MM.1S (cell line): Measurements from ENCODE around the gene PHF23.

Source experiments
- DNase-seq: peaks from one replicate; pipeline ENCODE4 v3.0.0-alpha.2; 2015
- H2AFZ ChIP-seq: fragments of 300-600 bp; sonication (generic); 2 replicates; pipeline ENCODE4 v1.6.0; 2016; ENCODE audit warnings: antibody characterized with exemption, low read length
- H3F3A ChIP-seq: fragments of 300-600 bp; sonication (generic); 2 replicates; pipeline ENCODE4 v1.6.1; 2016; ENCODE audit warnings: mild to moderate bottlenecking, antibody characterized with exemption, low read length, moderate library complexity, mixed read lengths; ENCODE audit not compliant: insufficient read depth
- H3K27ac ChIP-seq: fragments of 300-600 bp; sonication (generic); 2 replicates; pipeline ENCODE4 v1.5.1; 2016; ENCODE audit warnings: mild to moderate bottlenecking, low read length
- H3K27me3 ChIP-seq: fragments of 300-600 bp; sonication (generic); replicated peaks from 2 replicates; pipeline ENCODE4 v1.6.0; 2016; ENCODE audit warnings: low read length; ENCODE audit not compliant: insufficient read depth
- H3K36me3 ChIP-seq: fragments of 300-600 bp; sonication (generic); replicated peaks from 2 replicates; pipeline ENCODE4 v1.6.1; 2016; ENCODE audit warnings: mild to moderate bottlenecking, low read length, mixed read lengths; ENCODE audit not compliant: insufficient read depth
- H3K4me1 ChIP-seq: fragments of 300-600 bp; sonication (generic); 2 replicates; pipeline ENCODE4 v1.6.1; 2016; ENCODE audit warnings: low read length, mixed read lengths
- H3K4me2 ChIP-seq: fragments of 300-600 bp; sonication (generic); 2 replicates; pipeline ENCODE4 v1.6.0; 2016; ENCODE audit warnings: low read depth, low read length
- H3K4me3 ChIP-seq: fragments of 300-600 bp; sonication (generic); 2 replicates; pipeline ENCODE4 v1.5.1; 2016; ENCODE audit warnings: low read length, mixed read lengths
- H3K79me2 ChIP-seq: fragments of 300-600 bp; sonication (generic); 2 replicates; pipeline ENCODE4 v1.6.1; 2016; ENCODE audit warnings: mixed run types, low read length, mixed read lengths
- H3K9ac ChIP-seq: fragments of 300-600 bp; sonication (generic); 2 replicates; pipeline ENCODE4 v1.6.1; 2016; ENCODE audit warnings: low read length, mixed read lengths
- H3K9me2 ChIP-seq: fragments of 300-600 bp; sonication (generic); replicated peaks from 2 replicates; pipeline ENCODE4 v1.6.1; 2016; ENCODE audit warnings: mild to moderate bottlenecking, low read length, mixed read lengths; ENCODE audit not compliant: insufficient read depth
- H3K9me3 ChIP-seq: fragments of 300-600 bp; sonication (generic); replicated peaks from 2 replicates; pipeline ENCODE4 v1.6.1; 2016; ENCODE audit warnings: mild to moderate bottlenecking, low read length, mixed read lengths; ENCODE audit not compliant: insufficient read depth
- H4K20me1 ChIP-seq: fragments of 300-600 bp; sonication (generic); 2 replicates; pipeline ENCODE4 v1.6.1; 2016; ENCODE audit warnings: mild to moderate bottlenecking, low read length, moderate library complexity, mixed read lengths; ENCODE audit not compliant: insufficient read depth
- EZH2 ChIP-seq: fragments of 300-600 bp; sonication (generic); optimal IDR thresholded peaks from 2 replicates; pipeline ENCODE3; 2017; ENCODE audit warnings: low read depth, mild to moderate bottlenecking, antibody characterized with exemption, low read length, mixed read lengths
- EZH2phosphoT487 ChIP-seq: fragments of 300-600 bp; sonication (generic); IDR thresholded peaks from 2 replicates; pipeline ENCODE4 v1.6.1; 2018; ENCODE audit warnings: antibody characterized with exemption, low read length
- TF ChIP-seq, protein P1 (sequence below): fragments of 300-600 bp; sonication (generic); IDR thresholded peaks from 2 replicates; pipeline ENCODE4 v1.5.1; 2016; ENCODE audit warnings: antibody characterized with exemption, low read length, mixed read lengths

Gene PHF23

DNA sequence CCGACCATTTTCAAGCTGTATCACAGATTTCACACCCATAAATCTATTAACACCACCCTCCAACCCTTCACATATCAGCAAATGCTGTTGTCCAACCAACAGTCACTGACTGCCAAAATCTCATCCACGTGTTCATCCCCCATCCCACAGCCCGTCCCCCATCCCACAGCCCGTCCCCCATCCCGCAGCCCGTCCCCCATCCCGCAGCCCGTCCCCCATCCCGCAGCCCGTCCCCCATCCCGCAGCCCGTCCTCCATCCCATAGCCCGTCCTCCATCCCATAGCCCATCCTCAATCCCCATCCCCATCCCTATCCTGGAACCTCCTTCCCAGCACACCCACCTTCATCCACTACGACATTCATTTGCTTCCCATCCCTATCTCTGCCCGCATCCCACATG is 33.7 kb downstream of the PHF23 start:
- Histone ChIP-seq H3F3A (no peaks in the 10 kb centered on the region), H3K9ac (no peak overlapping the region; the same call in 1 of the 2 replicates), H4K20me1 (no peaks in the 10 kb centered on the region), H3K27me3 (peaks cover 85% of the 10 kb centered on the region), H3K27ac (no peak overlapping the region), H2AFZ (peak overlapping the region; percentile 62; the same call in 1 of the 2 replicates), H3K9me3 (no peaks in the 10 kb centered on the region), H3K36me3 (no peaks in the 10 kb centered on the region), H3K79me2 (no peaks in the 10 kb centered on the region), H3K9me2 (no peaks in the 10 kb centered on the region), H3K4me1 (no peaks in the 10 kb centered on the region; the same call in 1 of the 2 replicates), H3K4me3 (peak overlapping the region; percentile 55), H3K4me2 (peak overlapping the region; percentile 87)
- DNase-seq: no peak
- TF ChIP-seq EZH2 (no peak), EZH2phosphoT487 (no peak)
- TF ChIP-seq, protein P1, sequence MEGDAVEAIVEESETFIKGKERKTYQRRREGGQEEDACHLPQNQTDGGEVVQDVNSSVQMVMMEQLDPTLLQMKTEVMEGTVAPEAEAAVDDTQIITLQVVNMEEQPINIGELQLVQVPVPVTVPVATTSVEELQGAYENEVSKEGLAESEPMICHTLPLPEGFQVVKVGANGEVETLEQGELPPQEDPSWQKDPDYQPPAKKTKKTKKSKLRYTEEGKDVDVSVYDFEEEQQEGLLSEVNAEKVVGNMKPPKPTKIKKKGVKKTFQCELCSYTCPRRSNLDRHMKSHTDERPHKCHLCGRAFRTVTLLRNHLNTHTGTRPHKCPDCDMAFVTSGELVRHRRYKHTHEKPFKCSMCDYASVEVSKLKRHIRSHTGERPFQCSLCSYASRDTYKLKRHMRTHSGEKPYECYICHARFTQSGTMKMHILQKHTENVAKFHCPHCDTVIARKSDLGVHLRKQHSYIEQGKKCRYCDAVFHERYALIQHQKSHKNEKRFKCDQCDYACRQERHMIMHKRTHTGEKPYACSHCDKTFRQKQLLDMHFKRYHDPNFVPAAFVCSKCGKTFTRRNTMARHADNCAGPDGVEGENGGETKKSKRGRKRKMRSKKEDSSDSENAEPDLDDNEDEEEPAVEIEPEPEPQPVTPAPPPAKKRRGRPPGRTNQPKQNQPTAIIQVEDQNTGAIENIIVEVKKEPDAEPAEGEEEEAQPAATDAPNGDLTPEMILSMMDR: no peak

DNA sequence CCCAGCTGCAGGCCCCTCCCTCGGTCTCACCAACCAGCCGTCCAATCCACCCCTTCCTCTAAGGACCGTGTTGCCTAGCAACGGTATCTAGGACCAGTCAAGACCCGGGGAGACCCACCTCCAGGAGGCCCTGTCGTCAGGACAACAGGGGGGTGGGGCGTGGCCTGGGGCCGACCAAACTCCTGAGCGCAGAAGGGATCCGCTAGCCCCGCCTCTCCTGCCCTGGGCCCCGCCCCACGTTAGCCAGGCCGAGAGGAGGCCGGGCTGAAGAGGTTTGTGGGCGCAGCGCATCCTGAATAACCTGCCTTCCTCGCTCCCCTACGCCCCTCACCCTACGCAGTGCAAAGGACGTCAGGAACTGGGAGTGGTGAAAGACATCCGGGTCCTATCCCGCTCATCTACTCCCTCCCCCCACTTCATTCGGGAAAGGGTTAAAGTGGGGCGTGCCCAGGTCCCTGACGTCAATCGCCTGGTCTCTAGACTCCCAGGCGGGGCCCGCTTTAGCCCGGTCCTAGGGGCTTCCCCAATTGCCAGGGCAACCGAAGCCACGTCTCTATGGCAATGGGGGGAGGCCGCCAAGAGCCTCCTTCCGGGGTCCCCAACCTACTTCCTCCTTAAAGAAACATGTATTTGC is 34.3 kb downstream of the PHF23 start:
- Histone ChIP-seq H3F3A (no peaks in the 10 kb centered on the region), H3K4me2 (peak overlapping the region; percentile 87), H3K27ac (no peak overlapping the region), H3K27me3 (peaks cover 85% of the 10 kb centered on the region), H3K4me1 (no peaks in the 10 kb centered on the region; the same call in 1 of the 2 replicates), H3K9me2 (no peaks in the 10 kb centered on the region), H2AFZ (peak overlapping the region; percentile 62), H3K9me3 (no peaks in the 10 kb centered on the region), H3K9ac (peak overlapping the region; percentile 34; the same call in 1 of the 2 replicates), H3K36me3 (no peaks in the 10 kb centered on the region), H3K79me2 (no peaks in the 10 kb centered on the region), H4K20me1 (no peaks in the 10 kb centered on the region), H3K4me3 (peak overlapping the region; percentile 55)
- DNase-seq: peak; percentile 56
- TF ChIP-seq EZH2 (no peak), EZH2phosphoT487 (no peak)
- TF ChIP-seq, protein P1: no peak

DNA sequence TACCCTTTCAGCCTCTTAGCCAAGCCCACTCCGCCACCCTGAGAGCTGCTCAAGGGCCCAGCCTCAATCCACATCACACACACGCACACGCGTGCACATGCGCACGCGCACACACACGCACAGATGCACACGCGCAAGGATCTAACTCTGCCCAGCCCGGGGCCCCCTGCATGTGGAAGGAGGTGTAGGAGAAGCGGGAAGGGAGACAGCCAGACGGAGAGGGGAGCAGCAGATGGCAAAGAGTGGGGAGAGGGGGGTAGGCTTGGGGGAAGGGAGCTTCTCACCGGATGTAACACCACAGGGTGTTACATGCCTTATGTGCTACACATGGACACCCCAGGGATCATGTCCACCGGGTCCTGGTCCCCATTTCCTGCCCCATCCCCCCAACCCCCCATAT is 34.9 kb downstream of the PHF23 start:
- DNase-seq: no peak
- no peaks in the 10 kb centered on the region for H3K9me3 ChIP-seq
- H3K4me3 ChIP-seq: no peak overlapping the region
- H3K79me2 ChIP-seq: no peaks in the 10 kb centered on the region
- no peak overlapping the region for H3K27ac ChIP-seq
- H3K4me2 ChIP-seq: peak overlapping the region; percentile 87
- no peak overlapping the region for H2AFZ ChIP-seq
- peaks cover 84% of the 10 kb centered on the region for H3K27me3 ChIP-seq
- H3K36me3 ChIP-seq: no peaks in the 10 kb centered on the region
- H3K9me2 ChIP-seq: no peaks in the 10 kb centered on the region
- TF ChIP-seq EZH2phosphoT487: no peak
- TF ChIP-seq, protein P1: no peak
- TF ChIP-seq EZH2: no peak
- H3K4me1 ChIP-seq: no peaks in the 10 kb centered on the region; the same call in 1 of the 2 replicates
- no peak overlapping the region for H3K9ac ChIP-seq
- H3F3A ChIP-seq: no peaks in the 10 kb centered on the region
- H4K20me1 ChIP-seq: no peaks in the 10 kb centered on the region
